Measurements from ENCODE around the gene ENDOD1.

The ENDOD1 gene

DNA sequence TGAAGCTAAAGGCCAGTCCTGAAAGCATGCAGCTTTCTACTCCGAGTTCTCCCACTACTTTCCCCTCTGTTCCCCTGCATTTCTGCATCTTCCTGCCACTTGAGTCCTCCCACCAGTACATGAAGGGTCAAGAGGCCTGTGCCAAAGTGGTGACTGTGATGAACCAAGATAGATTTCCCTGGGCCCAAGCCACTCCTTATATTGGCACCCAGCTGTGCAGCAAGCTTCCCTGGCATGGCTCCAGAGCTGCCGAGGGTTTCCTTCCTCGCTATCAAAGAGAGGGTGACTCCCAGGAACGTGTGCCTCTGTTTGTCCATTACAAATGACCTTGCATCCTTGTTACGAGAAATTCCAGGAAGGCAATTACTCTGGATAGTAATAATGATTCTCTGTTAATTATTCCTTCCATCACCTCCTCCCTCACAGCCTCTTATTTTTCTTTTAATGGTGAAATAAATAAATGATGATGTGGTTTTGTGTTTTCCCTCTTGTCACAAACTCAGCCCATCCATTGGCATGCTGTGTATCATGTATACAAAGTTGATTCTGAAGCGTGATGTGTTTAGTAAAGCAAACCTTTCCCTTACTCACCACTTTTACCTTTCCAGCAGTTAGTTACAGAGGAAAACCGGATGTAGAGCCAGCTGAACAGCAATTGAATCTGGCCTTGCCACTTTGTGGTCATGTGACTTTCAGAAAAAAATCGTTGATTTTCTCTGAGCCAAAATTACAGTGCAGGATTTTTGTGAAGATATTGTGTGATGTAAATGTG is 14.7 kb upstream of the ENDOD1 start:
- in situ Hi-C loops (cut with MboI; ENCODE audit: low sequenced_read_pairs), result no loop called here

GRCh38 chr11:95076416-95076815 is 13.2 kb upstream of the ENDOD1 start:
- in situ Hi-C loops (cut with MboI; ENCODE audit: low sequenced_read_pairs), result no loop called here

DNA sequence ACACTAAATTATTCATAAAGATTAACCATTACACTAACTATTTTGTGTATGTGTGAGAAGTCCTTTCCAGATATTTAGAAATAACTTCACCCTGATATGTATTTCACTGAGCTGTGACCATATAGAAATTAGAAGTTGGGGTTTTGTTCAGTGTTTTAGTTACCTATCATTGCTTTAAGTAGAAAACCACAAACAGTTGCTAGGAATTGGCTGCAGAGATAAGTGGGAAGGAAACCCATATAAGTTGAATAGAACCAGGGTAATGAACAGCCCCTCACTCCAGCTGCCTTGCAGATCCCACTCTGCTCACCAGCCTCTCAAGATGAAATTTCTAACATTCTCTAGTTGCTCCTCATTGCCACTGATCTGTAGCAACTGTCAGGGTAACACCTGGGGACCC is 12.7 kb upstream of the ENDOD1 start:
- in situ Hi-C loops (cut with MboI; ENCODE audit: low sequenced_read_pairs), result no loop called here

DNA sequence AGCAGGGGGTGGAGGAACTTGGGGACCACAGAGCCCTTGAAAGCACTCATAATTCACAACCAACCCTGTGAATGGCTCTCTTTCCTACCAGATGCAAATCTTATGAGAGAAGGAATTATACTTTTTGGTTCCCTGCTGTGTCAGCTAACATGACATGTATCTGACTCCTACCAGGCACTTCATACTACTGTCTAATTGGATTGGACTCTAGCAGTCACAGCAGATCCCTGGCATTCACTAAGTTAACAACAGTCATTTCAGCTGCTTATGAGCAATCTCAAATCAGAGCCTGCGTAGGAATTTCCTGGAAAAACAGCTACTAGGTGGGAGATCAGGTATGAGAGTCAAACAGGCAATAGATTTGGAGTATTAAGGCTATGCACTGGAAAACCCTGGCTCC is 11.1 kb upstream of the ENDOD1 start:
- in situ Hi-C loops (cut with MboI; ENCODE audit: low sequenced_read_pairs), result no loop called here

DNA sequence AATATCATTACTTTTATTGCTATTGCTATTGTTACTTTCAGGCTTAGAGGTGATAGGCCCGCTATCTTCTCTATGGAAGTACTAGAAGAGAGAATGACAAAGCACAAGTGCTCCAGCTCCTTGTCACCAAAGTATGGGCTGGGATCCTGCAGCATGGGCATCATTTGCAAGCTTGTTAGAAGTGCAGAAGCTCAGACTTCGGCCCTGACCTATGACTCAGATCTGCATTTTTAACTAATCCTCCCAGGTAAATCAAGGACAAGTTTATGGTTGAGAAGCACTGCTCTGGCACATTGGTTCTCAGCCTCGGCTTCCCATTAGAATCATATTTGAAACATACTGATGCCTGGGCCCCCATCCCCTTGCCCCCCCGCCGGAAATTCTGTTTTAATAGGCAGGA is 8.6 kb upstream of the ENDOD1 start:
- in situ Hi-C loops (cut with MboI; ENCODE audit: low sequenced_read_pairs), result no loop called here

GRCh38 chr11:95081412-95081811 is 8.2 kb upstream of the ENDOD1 start:
- in situ Hi-C loops (cut with MboI; ENCODE audit: low sequenced_read_pairs), result no loop called here

DNA sequence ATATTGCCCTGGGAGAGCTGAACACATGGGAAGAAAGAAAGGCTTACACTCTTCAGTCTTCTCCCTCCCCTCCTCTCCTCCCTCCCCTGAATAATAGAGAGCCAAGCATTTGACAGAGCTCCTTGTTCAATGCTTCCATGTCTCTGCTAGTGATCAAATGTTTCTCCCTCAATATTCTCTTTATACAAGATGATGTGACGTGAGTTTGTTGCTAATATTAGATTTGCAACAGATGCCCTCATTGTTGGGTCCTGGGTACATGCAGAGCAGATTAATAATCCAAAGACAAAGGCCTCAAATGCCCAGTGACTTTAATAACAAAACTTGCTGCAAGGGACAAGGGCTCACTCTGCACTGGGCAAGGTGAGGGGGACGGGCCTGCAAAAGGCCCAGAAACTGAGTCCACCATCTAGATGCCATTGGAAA is 7.1 kb upstream of the ENDOD1 start:
- in situ Hi-C loops (cut with MboI; ENCODE audit: low sequenced_read_pairs), result no loop called here

- in situ Hi-C loops (cut with MboI; ENCODE audit: low sequenced_read_pairs), result no loop called here
Observed at GRCh38 chr11:95084509-95084908, 5.1 kb upstream of the ENDOD1 start.

- in situ Hi-C loops (cut with MboI; ENCODE audit: low sequenced_read_pairs), result no loop called here
Observed at GRCh38 chr11:95085117-95085816, 4.4 kb upstream of the ENDOD1 start.

- in situ Hi-C loops (cut with MboI; ENCODE audit: low sequenced_read_pairs), result no loop called here
Observed at GRCh38 chr11:95086151-95086550, 3.5 kb upstream of the ENDOD1 start.

DNA sequence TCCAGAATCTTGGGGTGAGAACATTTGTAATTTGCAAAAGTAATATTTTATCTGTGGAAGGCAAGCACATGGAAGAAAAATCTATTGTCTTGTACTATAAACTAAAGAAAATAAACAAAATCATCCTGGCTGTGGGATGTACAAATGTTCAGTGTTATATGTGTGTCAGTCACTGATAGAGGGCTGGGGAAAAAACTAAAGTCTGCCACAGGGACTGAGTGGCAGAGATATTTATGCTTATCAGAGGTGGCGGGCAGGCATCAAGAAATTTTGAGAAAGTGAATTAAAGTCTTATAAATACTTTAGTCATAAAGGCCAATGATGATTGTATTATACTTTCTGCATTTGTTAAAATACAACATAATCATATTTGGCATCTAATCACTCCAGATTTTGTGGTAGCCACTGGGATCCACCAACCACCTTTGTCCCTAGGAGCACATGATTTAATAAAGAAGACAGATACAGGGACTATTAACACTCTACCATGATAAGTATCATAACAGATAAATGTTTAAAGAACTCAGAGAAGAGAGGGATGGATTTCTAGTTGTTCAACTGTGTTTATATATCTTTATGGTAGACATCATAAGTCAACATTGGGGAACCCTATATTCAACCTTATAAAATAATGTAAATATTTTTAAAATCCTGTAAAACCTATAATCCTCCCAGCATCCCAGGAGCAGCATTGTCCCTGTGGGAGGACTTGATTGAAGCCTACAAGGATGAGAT is 2.6 kb upstream of the ENDOD1 start:
- in situ Hi-C loops (cut with MboI; ENCODE audit: low sequenced_read_pairs), result no loop called here

GRCh38 chr11:95088946-95089619 is 563 bp upstream of the ENDOD1 start:
- in situ Hi-C loops (cut with MboI; ENCODE audit: low sequenced_read_pairs), result no loop called here

- in situ Hi-C loops (cut with MboI; ENCODE audit: low sequenced_read_pairs), result no loop called here
Observed at GRCh38 chr11:95091663-95092180, 2.1 kb downstream of the ENDOD1 start.

GRCh38 chr11:95092549-95093324 is 3.1 kb downstream of the ENDOD1 start:
- in situ Hi-C loops (cut with MboI; ENCODE audit: low sequenced_read_pairs), result no loop called here

DNA sequence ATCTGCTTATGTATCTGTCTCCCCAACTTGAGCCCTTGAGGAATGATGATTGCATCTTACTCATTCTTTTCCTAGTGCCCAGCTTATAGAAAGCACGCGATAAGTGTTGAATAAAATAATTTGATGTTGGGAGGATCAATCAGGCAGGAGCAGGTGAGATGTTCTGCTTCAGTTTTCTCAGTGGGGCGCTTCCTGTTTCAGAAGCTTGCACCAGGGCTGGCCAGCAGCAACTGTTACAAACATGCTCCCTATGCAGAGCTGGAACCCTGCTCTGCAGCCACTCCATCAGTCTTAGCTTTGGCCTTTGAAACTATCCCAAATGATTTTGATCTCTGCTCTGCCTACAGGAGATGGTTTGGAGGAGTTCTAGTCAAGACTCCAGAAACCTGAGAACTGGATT is 3.9 kb downstream of the ENDOD1 start:
- in situ Hi-C loops (cut with MboI; ENCODE audit: low sequenced_read_pairs), result no loop called here

GRCh38 chr11:95095858-95096587 is 6.4 kb downstream of the ENDOD1 start:
- in situ Hi-C loops (cut with MboI; ENCODE audit: low sequenced_read_pairs), result no loop called here

- in situ Hi-C loops (cut with MboI; ENCODE audit: low sequenced_read_pairs), result no loop called here
Observed at GRCh38 chr11:95097209-95097608, 7.6 kb downstream of the ENDOD1 start.

DNA sequence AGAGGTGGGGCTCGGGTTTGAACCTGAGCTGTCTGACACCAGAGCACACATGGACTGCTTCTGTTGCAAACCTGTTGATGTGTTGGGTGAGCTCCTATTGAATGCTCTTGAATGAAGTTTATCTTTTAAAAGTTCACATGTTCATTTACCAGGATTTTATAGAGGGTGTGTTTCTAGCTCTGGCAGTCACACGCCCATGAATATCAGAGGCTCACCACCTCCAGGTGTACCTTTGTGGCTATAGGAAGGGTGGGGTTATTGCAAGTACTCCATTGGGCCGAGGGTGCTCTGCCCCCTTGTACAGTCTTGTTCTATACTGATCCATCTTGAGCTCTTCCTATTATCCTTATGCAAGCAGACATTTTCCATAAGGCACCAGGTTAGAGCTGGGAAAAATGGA is 9.2 kb downstream of the ENDOD1 start:
- in situ Hi-C loops (cut with MboI; ENCODE audit: low sequenced_read_pairs), result no loop called here

- in situ Hi-C loops (cut with MboI; ENCODE audit: low sequenced_read_pairs), result no loop called here
Observed at GRCh38 chr11:95100191-95100648, 10.6 kb downstream of the ENDOD1 start.

All from HL-60/S4 (cell line).